VCaP (cell line): ENCODE measurements around the gene GIN1.

ENCODE experiments used
- H3K27ac ChIP-seq: fragments of 450-650 bp; 2 replicates; pipeline ENCODE4 v1.5.1; 2017
- TF ChIP-seq, protein P1 (sequence below): fragments of 450-650 bp; conservative IDR thresholded peaks from 2 replicates; pipeline ENCODE4 v1.5.1; 2017; ENCODE audit warnings: mild to moderate bottlenecking, moderate library complexity

The GIN1 gene

DNA sequence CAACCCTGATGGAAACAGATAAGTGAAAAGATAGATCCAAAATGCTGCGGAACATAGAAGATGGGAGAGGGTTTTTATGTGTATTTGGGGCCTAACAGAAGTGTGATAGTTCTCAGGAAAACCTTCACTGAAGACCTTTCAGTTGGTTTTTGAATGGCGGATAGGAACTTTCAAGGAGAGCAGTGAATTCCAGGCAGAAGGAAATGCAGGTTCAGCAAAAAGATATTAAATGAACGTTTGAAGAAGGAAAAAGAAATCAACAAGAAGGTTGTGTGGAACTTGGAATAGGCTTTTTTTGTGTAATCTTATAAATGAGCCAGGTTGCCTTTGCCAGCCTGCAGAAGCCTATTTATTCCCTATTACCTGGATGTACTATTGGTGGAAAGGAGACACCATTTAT lies 2.3 kb upstream of the GIN1 start:
- no peak overlapping the region for H3K27ac ChIP-seq
- TF ChIP-seq, protein P1, sequence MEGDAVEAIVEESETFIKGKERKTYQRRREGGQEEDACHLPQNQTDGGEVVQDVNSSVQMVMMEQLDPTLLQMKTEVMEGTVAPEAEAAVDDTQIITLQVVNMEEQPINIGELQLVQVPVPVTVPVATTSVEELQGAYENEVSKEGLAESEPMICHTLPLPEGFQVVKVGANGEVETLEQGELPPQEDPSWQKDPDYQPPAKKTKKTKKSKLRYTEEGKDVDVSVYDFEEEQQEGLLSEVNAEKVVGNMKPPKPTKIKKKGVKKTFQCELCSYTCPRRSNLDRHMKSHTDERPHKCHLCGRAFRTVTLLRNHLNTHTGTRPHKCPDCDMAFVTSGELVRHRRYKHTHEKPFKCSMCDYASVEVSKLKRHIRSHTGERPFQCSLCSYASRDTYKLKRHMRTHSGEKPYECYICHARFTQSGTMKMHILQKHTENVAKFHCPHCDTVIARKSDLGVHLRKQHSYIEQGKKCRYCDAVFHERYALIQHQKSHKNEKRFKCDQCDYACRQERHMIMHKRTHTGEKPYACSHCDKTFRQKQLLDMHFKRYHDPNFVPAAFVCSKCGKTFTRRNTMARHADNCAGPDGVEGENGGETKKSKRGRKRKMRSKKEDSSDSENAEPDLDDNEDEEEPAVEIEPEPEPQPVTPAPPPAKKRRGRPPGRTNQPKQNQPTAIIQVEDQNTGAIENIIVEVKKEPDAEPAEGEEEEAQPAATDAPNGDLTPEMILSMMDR: no peak

DNA sequence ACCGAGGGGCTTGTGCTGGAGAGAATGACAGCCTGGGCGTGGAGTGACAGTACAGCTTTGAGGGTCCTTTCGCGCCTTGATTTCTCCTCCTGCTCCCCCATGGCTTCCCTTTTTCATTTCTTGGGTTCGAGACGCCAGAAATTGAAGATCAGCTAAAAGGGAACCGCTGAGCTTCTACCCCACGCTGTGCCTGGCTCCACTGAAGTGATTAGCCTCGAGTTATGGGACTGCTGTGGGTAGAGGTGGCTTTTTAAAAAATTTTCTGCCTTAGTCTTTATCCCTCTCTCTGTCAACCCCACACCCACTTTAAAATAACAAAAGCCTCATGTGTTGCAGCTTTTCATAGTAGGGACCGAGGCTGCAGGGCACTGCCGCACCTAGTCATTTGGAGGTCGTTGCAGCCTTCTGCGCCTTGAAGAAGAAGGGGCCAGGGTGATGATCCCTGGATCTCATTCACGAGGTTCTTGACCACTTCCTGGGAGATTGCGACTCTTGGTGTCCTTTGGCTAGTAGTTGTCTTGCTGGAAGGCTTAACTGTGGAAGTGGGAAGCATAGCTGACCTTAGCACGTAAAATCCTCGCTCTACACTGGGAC lies 766 bp upstream of the GIN1 start:
- H3K27ac ChIP-seq: peak overlapping the region; percentile 94
- TF ChIP-seq, protein P1: no peak

DNA sequence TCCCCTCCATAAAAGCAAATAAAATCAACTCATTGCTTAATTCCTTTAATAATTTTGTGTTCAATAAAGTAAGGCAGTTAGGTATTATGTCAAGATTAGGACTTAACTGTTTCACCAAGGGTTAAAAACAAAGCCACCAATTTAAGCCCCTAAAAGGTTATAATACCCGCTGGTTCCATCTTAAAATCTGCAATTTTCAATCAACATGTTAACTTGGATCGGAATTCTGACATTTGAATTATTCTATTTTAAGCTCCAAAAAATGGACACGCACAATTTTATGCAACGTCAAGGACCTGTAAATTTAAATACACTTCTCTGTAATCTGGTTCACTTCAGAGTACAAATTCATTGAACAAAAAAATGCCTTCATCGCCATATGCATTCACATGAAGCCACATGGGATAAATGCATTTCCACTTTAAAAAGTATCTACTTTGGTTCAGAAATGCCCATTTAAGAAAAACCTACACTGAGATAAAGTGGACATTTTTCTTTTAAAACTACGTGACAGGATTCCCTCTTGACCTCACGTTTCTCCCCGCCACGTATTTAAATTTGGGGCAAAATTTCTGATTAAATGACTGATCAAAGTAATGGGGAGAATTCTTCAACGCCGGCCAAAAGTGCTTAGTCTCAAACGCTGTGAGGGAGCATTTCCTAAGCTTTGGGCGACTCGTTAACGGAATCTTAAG lies 721 bp downstream of the GIN1 start:
- H3K27ac ChIP-seq: peak overlapping the region; percentile 94
- TF ChIP-seq, protein P1: no peak

DNA sequence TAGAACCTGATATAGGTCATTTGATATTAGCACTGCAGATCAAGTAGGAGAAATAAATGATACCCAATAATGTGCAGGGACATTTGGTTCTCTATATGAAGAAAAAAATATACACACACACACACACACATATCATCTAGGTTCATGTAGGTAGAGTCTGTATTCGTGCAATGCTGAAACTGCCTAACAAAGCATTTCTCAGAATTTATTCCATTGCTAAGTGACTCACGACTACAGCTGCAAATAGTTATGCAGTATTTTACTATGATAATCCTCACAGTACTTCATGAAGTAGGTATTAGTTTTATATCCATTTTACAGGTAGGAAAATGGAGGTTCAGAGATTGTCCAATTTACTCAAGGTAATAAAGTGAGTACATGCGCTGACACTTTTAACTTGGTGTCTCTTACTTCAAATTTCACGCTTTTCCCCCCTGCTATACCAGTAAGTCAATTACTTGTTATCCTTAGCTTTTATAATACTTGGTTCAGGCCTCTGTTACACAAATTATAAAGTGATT lies 2.4 kb downstream of the GIN1 start:
- no peak overlapping the region for H3K27ac ChIP-seq
- TF ChIP-seq, protein P1: no peak

DNA sequence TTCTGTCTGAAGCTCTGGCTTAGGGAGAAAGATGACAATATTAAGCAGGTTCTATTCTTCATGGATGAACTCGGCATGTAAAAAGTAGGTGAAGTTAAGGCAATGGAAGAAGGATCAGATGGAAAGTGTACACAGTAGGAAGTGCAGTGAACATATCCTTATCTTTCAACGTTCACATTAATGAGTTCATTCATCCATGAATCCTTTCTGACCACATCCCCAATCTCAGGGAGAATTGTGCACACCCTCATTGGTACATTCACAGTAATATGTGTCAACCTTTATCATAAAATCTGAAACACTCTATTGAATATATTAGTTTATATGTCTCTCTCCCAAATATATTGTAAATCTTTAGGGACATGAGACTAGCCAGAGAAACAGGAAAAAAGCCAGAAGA lies 5.5 kb downstream of the GIN1 start:
- H3K27ac ChIP-seq: no peak overlapping the region
- TF ChIP-seq, protein P1: no peak

DNA sequence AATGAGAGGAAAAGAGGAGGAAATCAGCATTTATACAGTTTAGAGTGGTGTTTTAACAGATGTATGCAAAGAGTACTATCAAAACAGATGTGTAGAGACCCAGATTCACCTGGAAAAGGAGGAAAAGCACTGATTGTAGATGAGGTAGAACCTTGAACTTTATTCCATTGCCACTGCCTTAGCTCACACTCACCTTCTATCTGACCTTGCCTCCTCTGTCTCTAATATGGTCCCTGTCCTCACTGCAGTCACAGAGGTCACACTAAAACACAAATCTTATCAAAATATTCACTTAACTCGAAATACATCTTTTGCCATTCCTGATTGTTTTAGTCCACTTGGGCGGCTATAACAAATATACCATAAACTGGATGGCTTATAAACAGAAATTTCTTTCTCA lies 7.0 kb downstream of the GIN1 start:
- TF ChIP-seq, protein P1: no peak
- no peak overlapping the region for H3K27ac ChIP-seq

DNA sequence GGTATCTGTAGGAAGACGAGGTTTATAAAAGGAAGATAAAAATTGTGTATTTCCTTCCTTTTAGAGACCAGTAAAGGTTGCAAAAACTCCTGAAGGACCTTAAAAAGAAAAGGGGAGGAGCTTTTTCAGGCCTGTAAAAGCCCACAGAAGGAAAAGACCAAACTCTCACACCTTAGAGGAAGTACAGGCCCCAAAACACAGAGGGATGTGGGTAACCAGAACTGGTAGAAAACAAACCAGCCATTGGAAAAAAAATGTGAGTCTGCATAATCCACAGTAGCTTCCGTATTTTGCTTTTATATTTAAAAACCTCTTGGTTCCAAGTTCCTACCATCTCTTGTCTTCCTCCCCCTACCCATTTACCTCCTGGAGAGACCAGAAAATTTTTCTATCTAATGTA lies 8.5 kb downstream of the GIN1 start:
- H3K27ac ChIP-seq: no peak overlapping the region
- TF ChIP-seq, protein P1: no peak
